ENCODE data around the gene RBM14.
"Not testable (repeated sequence)": the region's sequence is repeated elsewhere in the genome, so short reads cannot be mapped to it uniquely, and the experiment has no call there.

Gene RBM14

DNA sequence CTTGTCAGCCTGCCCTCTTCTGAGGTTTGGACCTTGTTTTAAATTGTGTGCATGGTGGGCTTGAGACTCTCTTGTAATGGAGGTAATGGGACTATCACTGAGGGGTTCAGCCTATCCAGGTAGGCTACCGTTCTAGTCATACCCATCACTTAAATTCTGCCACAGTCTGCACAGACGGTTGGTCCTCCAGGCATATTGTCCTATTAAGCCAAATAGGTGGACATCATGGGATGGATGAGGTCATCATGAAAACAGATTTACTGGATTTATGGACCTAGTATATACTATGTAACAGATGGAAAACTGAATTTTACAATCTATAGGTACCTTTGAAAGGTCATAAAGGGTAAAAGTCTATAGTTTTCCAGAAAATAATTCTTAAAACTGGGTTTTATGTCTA, 12.9 kb downstream of the RBM14 start:
- in situ Hi-C loops (cut with HindIII; ENCODE audit: low sequenced_read_pairs) = no loop called here

DNA sequence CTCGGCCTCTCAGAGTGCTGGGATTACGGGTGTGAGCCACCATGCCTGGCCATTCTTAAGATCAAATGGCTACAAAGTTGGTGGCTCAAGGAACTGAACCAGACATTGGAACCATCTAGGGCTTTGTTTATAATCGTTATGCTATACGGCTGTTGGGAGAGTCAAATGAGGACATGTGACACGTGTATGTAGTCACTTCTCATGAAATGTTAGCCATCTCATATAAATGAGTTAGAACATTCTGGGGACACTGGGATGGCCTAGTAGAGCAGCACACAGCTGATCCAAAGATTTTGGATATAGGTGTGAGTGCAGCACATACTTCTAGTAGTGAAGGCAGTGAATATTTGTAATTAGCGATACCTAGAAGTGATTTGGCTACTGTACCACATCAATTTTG, 15.5 kb downstream of the RBM14 start:
- in situ Hi-C loops (cut with HindIII; ENCODE audit: low sequenced_read_pairs) = no loop called here

DNA sequence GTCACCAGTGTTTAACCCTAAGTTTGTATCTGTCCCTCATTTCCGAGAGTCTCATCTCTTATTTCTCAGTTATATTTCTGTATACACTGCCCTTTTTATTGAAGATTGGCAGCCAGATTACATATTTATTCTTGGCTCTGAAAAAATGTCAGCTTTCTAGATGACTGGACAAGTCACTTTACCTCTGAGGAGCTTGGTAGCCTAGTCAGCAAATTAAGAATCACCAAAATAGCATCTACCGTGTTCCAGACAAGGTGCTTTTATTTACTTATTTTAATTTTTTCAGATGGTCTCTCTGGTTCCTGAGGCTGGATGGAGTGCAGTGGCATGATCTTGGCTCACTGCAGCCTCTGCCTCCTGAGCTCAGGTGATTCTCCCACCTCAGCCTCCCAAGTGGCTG, 16.5 kb downstream of the RBM14 start:
- in situ Hi-C loops (cut with HindIII; ENCODE audit: low sequenced_read_pairs) = no loop called here

DNA sequence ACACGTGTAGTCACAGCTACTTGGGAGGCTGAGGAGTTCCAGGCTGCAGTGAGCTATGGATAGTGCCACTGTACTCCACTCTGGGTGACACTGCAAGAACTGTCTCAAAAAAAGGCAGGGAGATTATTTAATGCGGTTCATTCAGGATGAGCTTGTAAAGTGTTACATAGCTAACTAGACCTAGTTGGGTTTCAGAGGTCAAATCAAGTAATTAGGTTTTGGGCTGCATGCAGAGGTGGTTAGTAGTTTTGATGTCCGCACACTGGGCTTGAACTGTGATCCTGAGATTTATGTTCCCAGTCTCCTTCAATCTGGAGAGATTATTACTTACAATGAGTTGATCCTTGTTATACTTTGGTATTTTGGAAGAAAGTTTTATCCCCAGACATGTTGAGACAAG, 20.0 kb downstream of the RBM14 start:
- in situ Hi-C loops (cut with HindIII; ENCODE audit: low sequenced_read_pairs) = no loop called here

DNA sequence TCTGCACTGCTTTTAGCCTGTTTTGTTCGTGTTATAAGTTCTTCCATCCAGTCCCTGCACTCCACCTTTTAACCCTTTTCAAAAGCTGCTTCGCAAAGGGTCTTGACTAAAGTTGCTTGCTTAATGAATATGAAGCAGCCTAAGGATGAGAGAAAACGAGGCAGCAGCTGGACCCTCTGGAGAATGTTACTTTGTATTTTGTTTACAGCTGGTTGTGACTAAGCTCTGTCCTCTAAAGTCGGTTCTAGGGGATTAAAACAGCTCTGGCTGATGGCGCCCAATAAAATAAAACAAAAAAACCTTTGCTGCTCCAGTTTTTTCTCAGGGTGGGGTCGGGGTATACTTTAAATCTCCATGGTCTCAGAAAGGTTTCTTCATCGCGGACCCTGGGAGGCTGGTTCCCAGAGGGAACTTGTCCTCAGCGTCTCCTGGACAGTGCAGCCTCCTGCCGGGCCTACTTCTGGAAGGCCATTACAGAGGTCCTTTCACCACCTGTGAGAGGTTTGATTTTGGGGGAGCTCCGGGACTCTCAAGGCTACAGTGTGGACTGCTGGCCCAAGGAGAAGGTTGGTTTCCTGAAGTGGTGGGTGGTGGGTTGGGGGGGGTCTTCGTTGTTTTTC, 21.2 kb downstream of the RBM14 start:
- in situ Hi-C loops (cut with HindIII; ENCODE audit: low sequenced_read_pairs) = no loop called here

DNA sequence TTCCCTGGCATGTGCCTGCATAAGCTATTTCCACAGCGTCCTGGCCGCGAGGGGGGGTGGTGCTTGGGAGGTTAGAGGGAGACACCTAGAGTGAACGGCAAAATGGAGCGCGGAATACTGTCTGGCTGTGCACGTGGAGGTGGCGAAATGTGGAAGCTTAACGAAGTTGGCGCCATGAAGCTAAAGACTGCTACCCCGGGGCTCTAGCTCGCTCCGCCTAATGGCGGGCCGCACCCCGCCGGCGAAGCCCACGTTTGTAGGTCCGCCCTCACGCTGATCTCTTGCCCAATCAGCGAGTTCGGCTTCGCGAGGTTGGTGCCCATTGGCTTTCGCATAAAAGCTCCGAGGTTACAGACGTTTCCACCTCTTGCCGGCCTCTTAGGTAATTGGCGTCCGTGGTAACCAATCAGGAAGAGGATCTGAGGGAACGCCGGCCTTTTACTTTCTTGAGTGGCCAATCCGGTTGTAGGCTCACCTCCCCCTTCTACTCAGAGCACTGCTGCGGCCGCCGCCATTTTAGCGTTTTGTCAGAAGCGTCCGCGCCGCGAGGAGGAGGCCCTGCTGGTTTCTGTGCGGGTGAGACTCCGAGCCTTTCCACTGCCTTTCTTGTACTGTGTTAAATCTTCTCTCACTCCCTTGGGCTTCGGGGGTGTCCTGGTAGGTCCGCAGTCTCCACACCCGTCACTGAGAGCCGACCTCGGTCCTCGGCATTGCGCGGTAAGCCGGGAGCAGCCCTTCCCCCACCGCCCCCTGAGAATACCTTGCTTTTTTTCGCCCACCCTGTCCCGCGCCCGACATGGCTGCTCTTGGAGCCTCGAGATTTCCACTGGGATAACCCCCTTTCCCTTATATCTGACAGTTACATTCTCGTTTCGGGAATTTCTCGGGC, 22.0 kb downstream of the RBM14 start, which contains the start of gene RBM4:
Gene RBM4 (plus strand): TSS at position 527 of the 889 bp plus-strand sequence. CDS start 1,009 bp downstream, outside the sequence.
- in situ Hi-C loops (cut with HindIII; ENCODE audit: low sequenced_read_pairs) = no loop called here

DNA sequence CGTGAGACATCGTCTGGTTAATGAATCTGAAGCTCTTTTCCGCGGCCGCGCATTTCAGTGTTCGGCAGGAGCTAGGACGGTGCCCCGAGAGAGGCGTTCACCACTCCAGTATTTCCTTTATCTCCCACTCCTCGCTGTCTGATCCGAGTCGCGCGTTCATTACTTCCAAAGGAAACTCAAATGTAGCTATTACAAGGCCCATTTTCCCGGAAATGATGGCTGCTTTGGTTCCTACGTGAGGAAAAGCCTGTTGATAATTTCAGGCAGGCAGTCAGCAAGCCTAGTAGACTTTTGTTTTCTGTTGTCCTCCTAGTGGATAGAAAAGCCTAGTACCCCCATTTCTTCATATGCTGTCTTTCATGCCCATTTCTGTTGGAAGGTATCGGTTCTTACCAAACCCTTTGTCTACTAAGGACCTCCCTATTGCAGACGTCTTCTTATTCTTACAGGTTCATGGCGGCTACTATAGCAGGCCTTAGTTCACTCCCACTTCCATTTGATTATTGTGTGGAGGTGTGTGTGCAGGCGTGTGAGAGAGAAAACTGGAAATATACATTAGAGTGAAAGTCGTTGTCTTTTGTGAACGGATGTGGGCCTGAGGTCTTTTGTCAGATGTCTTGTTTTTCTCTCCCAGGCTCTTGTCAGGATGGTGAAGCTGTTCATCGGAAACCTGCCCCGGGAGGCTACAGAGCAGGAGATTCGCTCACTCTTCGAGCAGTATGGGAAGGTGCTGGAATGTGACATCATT, 22.8 kb downstream of the RBM14 start:
- in situ Hi-C loops (cut with HindIII; ENCODE audit: low sequenced_read_pairs) = no loop called here

DNA sequence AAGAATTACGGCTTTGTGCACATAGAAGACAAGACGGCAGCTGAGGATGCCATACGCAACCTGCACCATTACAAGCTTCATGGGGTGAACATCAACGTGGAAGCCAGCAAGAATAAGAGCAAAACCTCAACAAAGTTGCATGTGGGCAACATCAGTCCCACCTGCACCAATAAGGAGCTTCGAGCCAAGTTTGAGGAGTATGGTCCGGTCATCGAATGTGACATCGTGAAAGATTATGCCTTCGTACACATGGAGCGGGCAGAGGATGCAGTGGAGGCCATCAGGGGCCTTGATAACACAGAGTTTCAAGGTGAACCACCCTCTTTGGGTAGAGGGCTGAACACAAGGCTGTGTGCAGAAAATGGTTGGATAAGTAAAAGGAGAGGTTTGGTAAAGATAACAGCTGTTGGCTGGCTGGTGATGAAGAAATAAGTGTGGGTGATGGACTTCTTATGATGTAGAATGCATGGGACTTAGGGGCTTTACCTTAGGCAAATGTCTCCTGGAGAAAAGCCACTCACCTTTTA, 23.4 kb downstream of the RBM14 start:
- in situ Hi-C loops (cut with HindIII; ENCODE audit: low sequenced_read_pairs) = not testable (repeated sequence)

DNA sequence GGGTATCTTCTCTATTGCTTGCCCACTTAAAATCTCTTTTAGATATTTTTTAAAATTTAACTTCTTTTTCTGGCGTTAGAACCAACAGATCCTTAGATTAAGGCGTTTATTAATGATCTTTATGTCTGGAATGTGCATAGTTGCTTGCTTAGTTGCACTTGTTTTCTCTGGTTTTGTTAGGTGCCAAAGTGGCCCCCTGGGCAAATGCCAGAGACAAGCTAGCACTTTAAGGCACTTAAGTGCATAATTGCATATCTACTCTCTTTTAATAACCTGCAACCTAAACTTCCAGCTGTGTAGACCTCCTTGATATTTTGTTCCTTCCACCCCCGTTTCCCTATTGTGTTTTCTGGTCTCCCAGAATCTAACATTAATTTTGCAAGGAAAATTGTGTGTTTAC, 25.4 kb downstream of the RBM14 start:
- in situ Hi-C loops (cut with HindIII; ENCODE audit: low sequenced_read_pairs) = no loop called here

DNA sequence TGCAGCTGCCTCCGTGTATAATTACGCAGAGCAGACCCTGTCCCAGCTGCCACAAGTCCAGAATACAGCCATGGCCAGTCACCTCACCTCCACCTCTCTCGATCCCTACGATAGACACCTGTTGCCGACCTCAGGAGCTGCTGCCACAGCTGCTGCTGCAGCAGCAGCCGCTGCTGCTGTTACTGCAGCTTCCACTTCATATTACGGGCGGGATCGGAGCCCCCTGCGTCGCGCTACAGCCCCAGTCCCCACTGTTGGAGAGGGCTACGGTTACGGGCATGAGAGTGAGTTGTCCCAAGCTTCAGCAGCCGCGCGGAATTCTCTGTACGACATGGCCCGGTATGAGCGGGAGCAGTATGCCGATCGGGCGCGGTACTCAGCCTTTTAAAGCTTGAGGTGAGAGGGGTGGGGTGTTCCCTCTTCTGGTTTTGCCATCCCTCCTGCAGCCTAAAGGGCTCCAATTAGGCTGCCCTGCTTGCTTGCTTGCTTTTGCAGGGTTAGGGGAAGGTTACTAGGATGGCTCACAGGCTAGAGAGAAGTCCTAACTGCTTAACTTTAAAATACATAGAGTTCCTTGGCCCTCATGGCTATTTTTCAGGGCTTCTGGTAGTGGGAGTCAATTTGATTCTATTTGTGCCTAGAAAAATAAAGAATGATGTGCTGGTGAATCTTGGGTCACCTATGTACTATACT, 27.5 kb downstream of the RBM14 start:
- in situ Hi-C loops (cut with HindIII; ENCODE audit: low sequenced_read_pairs) = no loop called here

DNA sequence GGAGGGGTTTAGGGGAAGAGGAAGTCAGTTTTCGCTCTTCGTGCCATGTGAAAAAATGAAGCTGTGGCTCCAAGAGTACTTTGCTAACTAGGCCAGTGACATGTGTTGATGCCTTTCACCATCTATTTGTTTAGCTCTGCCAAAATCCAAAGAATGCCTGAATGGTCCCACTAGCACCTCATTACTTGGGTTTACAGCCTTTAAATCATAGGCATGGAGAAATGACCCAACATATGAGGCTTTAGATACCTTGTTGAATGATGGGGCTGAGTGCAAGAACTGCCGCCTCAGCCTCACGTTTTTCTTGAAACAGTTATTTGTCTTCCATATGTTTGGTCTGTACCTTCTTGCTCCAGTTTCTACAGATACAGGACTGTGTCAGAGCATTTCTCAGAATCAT, 30.4 kb downstream of the RBM14 start:
- in situ Hi-C loops (cut with HindIII; ENCODE audit: low sequenced_read_pairs) = no loop called here

DNA sequence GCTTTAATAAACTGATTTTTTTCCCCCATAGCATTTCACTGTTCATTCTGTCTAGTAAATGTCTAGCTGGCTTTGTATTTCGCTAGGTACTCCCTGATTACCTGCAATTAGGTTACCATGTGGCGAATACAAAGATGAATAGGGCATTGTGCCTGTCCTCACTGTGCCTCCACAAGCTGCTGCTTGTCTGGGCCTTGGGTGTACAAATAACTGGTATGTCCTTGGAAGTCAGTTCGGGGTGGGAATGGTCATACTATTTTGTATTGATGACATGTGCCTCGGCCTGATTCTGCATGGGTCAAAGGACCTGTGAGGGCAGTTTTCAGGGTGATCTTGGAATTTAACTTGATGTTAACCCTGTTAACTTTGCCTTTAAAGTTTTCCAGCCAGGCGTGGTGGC, 33.5 kb downstream of the RBM14 start:
- in situ Hi-C loops (cut with HindIII; ENCODE audit: low sequenced_read_pairs) = no loop called here

DNA sequence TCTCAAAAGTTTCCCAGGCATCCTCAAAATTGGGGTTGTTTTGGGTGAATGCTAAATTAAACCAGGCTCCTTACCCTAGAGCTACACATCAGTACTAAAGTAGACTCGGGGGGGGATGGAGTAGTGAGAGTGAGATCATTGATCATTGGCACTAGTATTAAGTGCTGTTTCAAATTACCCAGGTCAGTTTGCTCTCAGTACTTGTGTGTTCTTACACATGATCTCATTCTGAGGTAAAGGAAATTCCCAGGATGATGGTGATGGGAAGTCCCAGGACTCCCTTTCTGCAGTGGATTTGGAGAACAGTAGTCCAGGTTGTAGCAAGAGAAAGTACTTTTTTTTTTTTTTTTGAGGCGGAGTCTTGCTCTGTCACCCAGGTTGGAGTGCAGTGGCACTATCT, 34.6 kb downstream of the RBM14 start:
- in situ Hi-C loops (cut with HindIII; ENCODE audit: low sequenced_read_pairs) = no loop called here

DNA sequence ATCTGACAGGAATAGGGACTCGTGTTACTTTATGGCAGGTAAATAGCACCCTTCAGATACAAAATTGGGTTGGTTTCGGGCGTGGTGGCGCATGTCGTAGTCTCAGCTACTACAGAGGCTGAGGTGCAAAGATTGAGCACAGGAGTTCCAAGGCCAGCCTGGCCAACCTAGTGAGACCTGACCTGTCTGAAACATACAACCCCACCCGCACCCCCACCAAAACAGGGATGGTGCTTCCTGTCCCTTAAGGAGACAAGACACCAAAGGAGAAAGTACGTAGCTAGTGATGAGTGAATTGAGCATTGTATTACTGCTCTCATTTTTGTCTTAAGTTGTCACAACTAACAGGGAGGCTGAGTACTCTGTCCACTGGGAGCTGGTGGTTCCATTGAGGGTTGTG, 36.2 kb downstream of the RBM14 start:
- in situ Hi-C loops (cut with HindIII; ENCODE audit: low sequenced_read_pairs) = no loop called here

DNA sequence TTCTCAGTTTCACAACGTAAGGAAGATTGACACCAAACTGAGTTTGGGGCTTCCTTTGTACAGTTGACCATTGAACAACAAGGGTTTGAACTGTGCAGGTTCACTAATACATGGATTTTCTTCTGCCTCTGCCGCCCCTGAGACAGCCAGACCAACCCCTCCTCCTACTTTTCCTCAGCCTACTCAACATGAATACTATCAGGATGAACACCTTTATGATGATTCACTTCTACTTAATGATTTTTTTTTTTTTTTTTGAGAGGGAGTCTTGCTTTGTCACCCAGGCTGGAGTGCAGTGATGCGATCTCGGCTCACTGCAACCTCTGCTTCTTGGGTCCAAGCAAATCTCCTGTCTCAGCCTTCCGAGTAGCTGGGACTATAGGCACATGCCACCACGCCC, 36.7 kb downstream of the RBM14 start:
- in situ Hi-C loops (cut with HindIII; ENCODE audit: low sequenced_read_pairs) = no loop called here

DNA sequence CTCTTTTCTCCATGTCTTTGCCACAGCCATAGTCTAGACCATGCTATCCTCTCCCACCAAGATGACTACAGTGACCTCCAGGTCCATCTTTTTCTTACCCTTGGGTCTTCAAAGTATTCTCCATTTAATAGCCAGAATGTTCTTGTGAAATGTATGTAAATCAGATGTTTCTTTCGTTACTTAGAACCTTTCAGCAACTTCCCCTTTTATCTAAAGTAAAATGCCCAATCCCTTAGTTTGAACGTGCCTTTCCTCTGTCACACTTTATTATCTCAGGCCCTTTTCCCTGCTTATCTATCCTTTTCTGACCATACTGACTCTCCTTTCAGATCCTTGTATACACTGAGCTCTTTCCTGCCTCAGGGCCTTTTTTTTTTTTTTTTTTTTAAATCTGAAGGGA, 43.3 kb downstream of the RBM14 start:
- in situ Hi-C loops (cut with HindIII; ENCODE audit: low sequenced_read_pairs) = no loop called here

DNA sequence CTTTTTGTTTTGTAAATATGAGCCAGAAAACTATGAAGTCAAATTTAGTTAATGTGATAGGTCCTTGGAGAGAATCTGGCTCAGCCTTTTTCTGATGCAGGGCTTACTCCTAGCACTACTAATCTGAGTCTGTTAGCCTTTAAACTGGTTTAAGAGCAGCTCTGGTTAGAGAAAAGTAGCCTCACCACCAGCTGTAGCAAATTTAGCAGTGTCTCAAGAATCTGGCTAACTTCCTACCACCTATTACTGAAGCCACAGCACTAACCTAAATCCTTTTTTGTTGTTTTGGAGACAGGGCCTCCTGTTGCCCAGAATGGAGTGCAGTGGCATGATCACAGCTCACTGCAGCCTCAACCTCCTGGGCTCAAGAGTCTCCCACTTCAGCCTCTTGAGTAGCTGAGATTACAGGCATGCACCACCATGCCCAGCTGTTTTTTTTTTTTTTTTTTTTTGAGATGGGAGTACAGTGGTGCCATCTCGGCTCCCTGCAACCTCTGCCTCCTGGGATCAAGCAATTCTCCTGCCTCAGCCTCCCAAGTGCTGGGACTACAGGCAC, 47.4 kb downstream of the RBM14 start:
- in situ Hi-C loops (cut with HindIII; ENCODE audit: low sequenced_read_pairs) = no loop called here

DNA sequence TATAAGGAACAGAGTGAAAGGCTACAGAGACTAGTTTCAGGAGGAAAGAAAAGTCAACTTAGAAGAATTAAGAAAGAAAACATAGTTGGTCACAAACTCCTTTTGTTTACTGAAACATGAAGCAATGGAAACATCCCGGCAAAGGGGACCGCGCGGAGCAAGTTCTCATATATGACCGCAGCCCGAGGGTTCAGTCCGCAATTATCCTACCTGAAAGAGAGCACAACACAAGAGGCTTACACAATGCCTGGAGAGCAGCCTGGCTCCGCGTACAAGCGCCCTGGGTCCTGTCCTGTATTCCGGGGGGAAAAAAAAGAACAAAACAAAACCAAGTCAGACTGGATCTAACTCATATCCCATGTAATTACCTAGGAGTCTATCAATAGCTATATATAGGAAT, 48.9 kb downstream of the RBM14 start:
- in situ Hi-C loops (cut with HindIII; ENCODE audit: low sequenced_read_pairs) = no loop called here

DNA sequence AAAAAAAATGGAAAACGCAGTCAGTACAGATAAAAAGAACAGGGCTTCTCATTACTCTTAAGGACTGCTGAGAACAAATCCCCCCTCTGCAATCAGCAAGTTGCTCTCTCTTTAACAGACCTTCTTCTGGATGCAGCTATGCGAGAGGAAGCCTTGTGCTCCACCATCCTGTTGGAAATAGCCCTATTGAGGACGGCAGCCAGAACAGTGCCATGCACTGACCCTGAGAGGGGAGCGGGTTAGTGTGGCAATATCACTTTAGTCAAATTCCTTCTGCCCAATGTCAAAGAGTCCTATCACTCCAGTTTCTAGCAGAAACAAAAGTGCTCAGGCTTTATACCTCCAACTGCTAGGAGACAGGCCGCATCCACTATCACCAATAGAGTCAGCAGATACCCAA, 54.4 kb downstream of the RBM14 start:
- in situ Hi-C loops (cut with HindIII; ENCODE audit: low sequenced_read_pairs) = no loop called here

DNA sequence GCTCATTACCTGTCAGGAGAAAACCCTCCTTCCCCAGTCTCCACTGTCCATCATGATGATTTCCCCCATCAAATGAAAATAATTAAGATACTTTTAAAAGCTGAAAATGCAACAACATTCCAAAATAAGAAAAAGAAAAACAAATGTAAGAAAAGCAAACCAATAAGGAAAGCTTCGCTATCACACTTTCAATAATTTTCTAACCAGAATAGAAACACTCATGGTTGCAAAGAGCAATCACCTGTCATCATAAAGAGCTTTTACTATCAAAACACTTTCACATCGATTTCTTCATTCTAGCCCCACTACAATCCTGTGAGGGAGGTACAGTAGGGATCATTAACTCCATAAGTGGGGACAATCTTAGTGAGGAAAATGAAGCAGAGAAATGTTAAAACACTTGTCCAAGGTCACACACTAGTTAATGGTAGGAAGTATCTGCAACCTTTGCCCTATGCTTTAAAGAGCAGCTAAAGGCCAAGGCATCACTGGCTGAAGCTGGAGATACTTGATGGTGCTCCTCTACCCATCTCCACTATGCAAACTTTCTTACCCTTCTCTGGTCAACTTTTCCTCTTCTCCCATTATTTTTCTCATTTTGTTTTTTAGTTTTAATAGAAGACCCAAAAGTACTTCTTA, 58.7 kb downstream of the RBM14 start:
- in situ Hi-C loops (cut with HindIII; ENCODE audit: low sequenced_read_pairs) = loop anchor here (5.0 kb wide), 1 partner anchor 53 kb away; no protein-coding TSS in a partner anchor

All from endothelial cell of hepatic sinusoid (primary cell).